Trophoblast cell (in vitro differentiated cells and primary cell): ENCODE results near the gene SLC25A41.

ENCODE experiments used
- DNase-seq, 2 donors: peaks; one replicate each; pipeline ENCODE4 v3.0.0-alpha.2; 2016
- H2AFZ ChIP-seq: 2 replicates; pipeline ENCODE4 v1.6.1; 2013; ENCODE audit warnings: low read length, moderate library complexity, mild to moderate bottlenecking; ENCODE audit not compliant: insufficient read depth, poor library complexity
- H2AK5ac ChIP-seq: 2 replicates; pipeline ENCODE4 v1.6.1; 2013; ENCODE audit warnings: mild to moderate bottlenecking, low read length
- H2BK120ac ChIP-seq: 2 replicates; pipeline ENCODE4 v1.6.1; 2013; ENCODE audit warnings: low read length, mild to moderate bottlenecking, moderate library complexity; ENCODE audit not compliant: insufficient read depth, poor library complexity
- H2BK12ac ChIP-seq: 2 replicates; pipeline ENCODE4 v1.6.1; 2013; ENCODE audit warnings: mild to moderate bottlenecking, low read length, moderate library complexity
- H2BK5ac ChIP-seq: 2 replicates; pipeline ENCODE4 v1.6.1; 2013; ENCODE audit warnings: low read length, low read depth, moderate library complexity, mild to moderate bottlenecking; ENCODE audit not compliant: poor library complexity
- H3K14ac ChIP-seq: 2 replicates; pipeline ENCODE4 v1.6.1; 2013; ENCODE audit warnings: mild to moderate bottlenecking, low read length
- H3K18ac ChIP-seq: 2 replicates; pipeline ENCODE4 v1.6.1; 2013; ENCODE audit warnings: mild to moderate bottlenecking, low read length
- H3K23ac ChIP-seq: 2 replicates; pipeline ENCODE4 v1.6.1; 2013; ENCODE audit warnings: low read length
- H3K27ac ChIP-seq: 2 replicates; pipeline ENCODE4 v1.5.1; 2013; ENCODE audit warnings: low read depth, mild to moderate bottlenecking, inconsistent platforms, low read length, moderate library complexity
- H3K27me3 ChIP-seq: 2 replicates; pipeline ENCODE4 v1.6.1; 2013; ENCODE audit warnings: inconsistent platforms, mild to moderate bottlenecking, low read length, moderate library complexity; ENCODE audit not compliant: insufficient read depth
- H3K36me3 ChIP-seq, 2 experiments: 1 replicate in 1 of 2; 2 replicates in 1 of 2; pipeline ENCODE4 v1.6.1; 2013; ENCODE audit warnings: low read length in 2 of 2, mild to moderate bottlenecking in 2 of 2, moderate library complexity in 1 of 2; ENCODE audit not compliant: insufficient read depth in 2 of 2, control insufficient read depth in 1 of 2
- H3K4ac ChIP-seq: 2 replicates; pipeline ENCODE4 v1.6.1; 2013; ENCODE audit warnings: low read depth, mild to moderate bottlenecking, low read length, moderate library complexity
- H3K4me1 ChIP-seq, 2 experiments: 1 replicate in 1 of 2; 2 replicates in 1 of 2; pipeline ENCODE4 v1.6.1; 2013; ENCODE audit warnings: low read length in 2 of 2, mild to moderate bottlenecking in 2 of 2, moderate library complexity in 1 of 2; ENCODE audit not compliant: insufficient read depth in 2 of 2, control insufficient read depth in 1 of 2
- H3K4me2 ChIP-seq: 2 replicates; pipeline ENCODE4 v1.6.1; 2013; ENCODE audit warnings: inconsistent platforms, mild to moderate bottlenecking, low read length, moderate library complexity
- H3K4me3 ChIP-seq: 2 replicates; pipeline ENCODE4 v1.5.1; 2013; ENCODE audit warnings: mild to moderate bottlenecking, low read depth, low read length, inconsistent platforms
- H3K79me1 ChIP-seq: one replicate; pipeline ENCODE4 v1.6.1; 2013; ENCODE audit warnings: low read length
- H3K79me2 ChIP-seq: 2 replicates; pipeline ENCODE4 v1.6.1; 2013; ENCODE audit warnings: low read length, mild to moderate bottlenecking; ENCODE audit not compliant: control insufficient read depth, insufficient read depth, poor library complexity
- H3K9ac ChIP-seq: 2 replicates; pipeline ENCODE4 v1.6.1; 2013; ENCODE audit warnings: mild to moderate bottlenecking, low read length
- H3K9me3 ChIP-seq: 2 replicates; pipeline ENCODE4 v1.6.1; 2013; ENCODE audit warnings: low read depth, mild to moderate bottlenecking, control low read depth, inconsistent platforms, low read length; ENCODE audit not compliant: insufficient read depth
- H4K12ac ChIP-seq: 2 replicates; pipeline ENCODE4 v1.6.1; 2013; ENCODE audit warnings: low read depth, mild to moderate bottlenecking, low read length, moderate library complexity
- H4K8ac ChIP-seq: 2 replicates; pipeline ENCODE4 v1.6.1; 2013; ENCODE audit warnings: low read depth, mild to moderate bottlenecking, low read length, moderate library complexity
- H4K91ac ChIP-seq: one replicate; pipeline ENCODE4 v1.6.1; 2013; ENCODE audit warnings: low read depth, mild to moderate bottlenecking, low read length, moderate library complexity
- WGBS: extraction: QIAGEN DNeasy Blood & Tissue Kit; methylation state at CpG from one replicate; pipeline ENCODE4 v1.1.7; 2013; ENCODE audit warnings: missing lambda C conversion rate; ENCODE audit not compliant: insufficient read length, insufficient coverage; ENCODE audit errors: extremely low coverage; 5-methylcytosine and 5-hydroxymethylcytosine counted together

The SLC25A41 gene

GRCh38 chr19:6450166-6450565, 16.6 kb upstream of the SLC25A41 start:
- Histone ChIP-seq H3K14ac (no peak overlapping the region), H2BK5ac (no peak overlapping the region), H3K36me3 (peaks cover 9 to 11% of the 10 kb centered on the region in 2 experiments), H3K4ac (no peak overlapping the region), H4K12ac (no peak overlapping the region), H3K18ac (no peak overlapping the region), H2BK12ac (no peak overlapping the region), H3K27ac (no peak overlapping the region), H3K27me3 (no peaks in the 10 kb centered on the region), H3K23ac (no peak overlapping the region), H3K4me2 (no peak overlapping the region), H3K79me2 (no peaks in the 10 kb centered on the region), H2AK5ac (no peak overlapping the region), H4K8ac (no peak overlapping the region), H2AFZ (no peak overlapping the region), H3K9me3 (peaks cover 9% of the 10 kb centered on the region), H2BK120ac (no peak overlapping the region), H3K9ac (no peak overlapping the region), H3K4me1 (no peaks in the 10 kb centered on the region), H3K4me3 (no peak overlapping the region), H3K79me1 (no peaks in the 10 kb centered on the region), H4K91ac (no peak overlapping the region)
- DNase-seq: no peak
- WGBS: no CpG with 5 or more reads among the region's 5 CpGs

GRCh38 chr19:6448045-6448444, 14.5 kb upstream of the SLC25A41 start:
- no peak overlapping the region for H3K27ac ChIP-seq
- no peak overlapping the region for H2BK12ac ChIP-seq
- H3K14ac ChIP-seq: no peak overlapping the region
- no peak overlapping the region for H3K18ac ChIP-seq
- H3K4ac ChIP-seq: no peak overlapping the region
- H3K4me3 ChIP-seq: no peak overlapping the region
- H3K27me3 ChIP-seq: no peaks in the 10 kb centered on the region
- H3K4me1 ChIP-seq: no peaks in the 10 kb centered on the region
- no peak overlapping the region for H2AK5ac ChIP-seq
- H3K23ac ChIP-seq: no peak overlapping the region
- H2BK120ac ChIP-seq: no peak overlapping the region
- no peaks in the 10 kb centered on the region for H3K79me1 ChIP-seq
- no peak overlapping the region for H3K9ac ChIP-seq
- no peak overlapping the region for H3K4me2 ChIP-seq
- no peak for DNase-seq
- H4K8ac ChIP-seq: no peak overlapping the region
- H2AFZ ChIP-seq: no peak overlapping the region
- peaks cover 0 to 2% of the 10 kb centered on the region in 2 experiments for H3K36me3 ChIP-seq
- H4K91ac ChIP-seq: no peak overlapping the region
- WGBS: no CpG with 5 or more reads among the region's 3 CpGs
- no peaks in the 10 kb centered on the region for H3K79me2 ChIP-seq
- no peaks in the 10 kb centered on the region for H3K9me3 ChIP-seq
- H2BK5ac ChIP-seq: no peak overlapping the region
- no peak overlapping the region for H4K12ac ChIP-seq

GRCh38 chr19:6446452-6446851, 12.9 kb upstream of the SLC25A41 start:
- H3K9me3 ChIP-seq: no peaks in the 10 kb centered on the region
- no peaks in the 10 kb centered on the region for H3K36me3 ChIP-seq
- no peak overlapping the region for H2AK5ac ChIP-seq
- no peak overlapping the region for H4K12ac ChIP-seq
- H3K23ac ChIP-seq: no peak overlapping the region
- H4K8ac ChIP-seq: no peak overlapping the region
- H3K4ac ChIP-seq: no peak overlapping the region
- H3K18ac ChIP-seq: no peak overlapping the region
- no peaks in the 10 kb centered on the region for H3K4me1 ChIP-seq
- no peak overlapping the region for H2BK12ac ChIP-seq
- no peak overlapping the region for H4K91ac ChIP-seq
- no peak for DNase-seq
- no peak overlapping the region for H2AFZ ChIP-seq
- H3K14ac ChIP-seq: no peak overlapping the region
- no peak overlapping the region for H3K4me2 ChIP-seq
- no CpG with 5 or more reads among the region's 3 CpGs for WGBS
- H3K27ac ChIP-seq: no peak overlapping the region
- no peak overlapping the region for H2BK120ac ChIP-seq
- H3K27me3 ChIP-seq: no peaks in the 10 kb centered on the region
- H3K79me2 ChIP-seq: no peaks in the 10 kb centered on the region
- no peak overlapping the region for H2BK5ac ChIP-seq
- no peaks in the 10 kb centered on the region for H3K79me1 ChIP-seq
- no peak overlapping the region for H3K9ac ChIP-seq
- H3K4me3 ChIP-seq: no peak overlapping the region

- no peak overlapping the region for H3K14ac ChIP-seq
- no peak overlapping the region for H2AFZ ChIP-seq
- no peak overlapping the region for H4K91ac ChIP-seq
These were observed 10.4 kb upstream of the SLC25A41 start for GRCh38 chr19:6443986-6444385.

More at GRCh38 chr19:6443986-6444385, 10.4 kb upstream of the SLC25A41 start:
- H2BK12ac ChIP-seq: no peak overlapping the region
- no peaks in the 10 kb centered on the region for H3K4me1 ChIP-seq
- no peak overlapping the region for H2BK5ac ChIP-seq
- no peak overlapping the region for H3K23ac ChIP-seq
- no peaks in the 10 kb centered on the region for H3K9me3 ChIP-seq
- H3K4me3 ChIP-seq: no peak overlapping the region
- H3K36me3 ChIP-seq: no peaks in the 10 kb centered on the region
- H2AK5ac ChIP-seq: no peak overlapping the region
- H3K27ac ChIP-seq: no peak overlapping the region
- no peaks in the 10 kb centered on the region for H3K27me3 ChIP-seq
- no peak overlapping the region for H2BK120ac ChIP-seq
- WGBS: no CpG with 5 or more reads among the region's 13 CpGs
- H3K4ac ChIP-seq: no peak overlapping the region
- H3K18ac ChIP-seq: no peak overlapping the region
- H4K8ac ChIP-seq: no peak overlapping the region
- H3K79me1 ChIP-seq: no peaks in the 10 kb centered on the region
- no peak overlapping the region for H4K12ac ChIP-seq
- H3K4me2 ChIP-seq: no peak overlapping the region
- no peak for DNase-seq
- H3K79me2 ChIP-seq: no peaks in the 10 kb centered on the region
- no peak overlapping the region for H3K9ac ChIP-seq
